Prostate gland (tissue), 2 donors: ENCODE measurements around the gene TMEM202.

Source experiments
- CTCF ChIP-seq, 4 experiments: fragments of 200-600 bp in 2 of 4; fragments of 450-650 bp in 2 of 4; sonication (generic) in 2 of 4; IDR thresholded peaks; 1 replicate in 3 of 4; 2 replicates in 1 of 4; pipeline ENCODE4 v1.5.1; 2016 to 2019; ENCODE audit warnings: antibody characterized with exemption in 4 of 4, mild to moderate bottlenecking in 2 of 4, moderate library complexity in 2 of 4
- POLR2A ChIP-seq: fragments of 450-650 bp; IDR thresholded peaks from one replicate; pipeline ENCODE4 v1.6.1; 2016; ENCODE audit warnings: antibody characterized with exemption, mild to moderate bottlenecking
- POLR2AphosphoS5 ChIP-seq: sonication (generic); formaldehyde crosslinking; IDR thresholded peaks from one replicate; pipeline ENCODE4 v1.6.1; 2017; ENCODE audit warnings: antibody characterized with exemption

GRCh38 chr15:72382146-72382545 lies 16.0 kb upstream of the TMEM202 start:
- TF ChIP-seq CTCF (IDR thresholded peaks at IDR 0.05): peak in 2 of 4 experiments; percentile 30 to 40
- no peak for TF ChIP-seq POLR2A
- TF ChIP-seq POLR2AphosphoS5: peak; percentile 20
